Parathyroid adenoma (tissue), 2 donors: ENCODE data around the gene CCKAR.

Experiments used
- H2AFZ ChIP-seq: fragments of 300-600 bp; sonication (generic); one replicate; pipeline ENCODE4 v1.7.0; 2017; ENCODE audit warnings: antibody characterized with exemption, mild to moderate bottlenecking
- H3K27ac ChIP-seq: fragments of 300-600 bp; sonication (generic); one replicate; pipeline ENCODE4 v1.7.0; 2017
- H3K27me3 ChIP-seq: fragments of 300-600 bp; sonication (generic); one replicate; pipeline ENCODE4 v1.7.0; 2017; ENCODE audit warnings: low read length; ENCODE audit not compliant: control insufficient read depth, insufficient read depth
- H3K36me3 ChIP-seq: fragments of 300-600 bp; sonication (generic); one replicate; pipeline ENCODE4 v1.7.0; 2017; ENCODE audit warnings: low read length; ENCODE audit not compliant: control insufficient read depth, insufficient read depth
- H3K4me1 ChIP-seq: fragments of 300-600 bp; sonication (generic); one replicate; pipeline ENCODE4 v1.7.0; 2017; ENCODE audit warnings: control low read depth
- H3K4me2 ChIP-seq: fragments of 300-600 bp; sonication (generic); one replicate; pipeline ENCODE4 v1.7.0; 2017; ENCODE audit warnings: low read length
- H3K4me3 ChIP-seq: fragments of 300-600 bp; sonication (generic); one replicate; pipeline ENCODE4 v1.7.0; 2017; ENCODE audit warnings: low read depth, low read length
- H3K79me2 ChIP-seq: fragments of 300-600 bp; sonication (generic); one replicate; pipeline ENCODE4 v1.7.0; 2017; ENCODE audit warnings: control low read depth
- H3K9ac ChIP-seq: fragments of 300-600 bp; sonication (generic); one replicate; pipeline ENCODE4 v1.7.0; 2017; ENCODE audit warnings: mild to moderate bottlenecking
- H3K9me3 ChIP-seq: fragments of 300-600 bp; sonication (generic); one replicate; pipeline ENCODE4 v1.7.0; 2017; ENCODE audit warnings: low read length; ENCODE audit not compliant: control insufficient read depth
- CTCF ChIP-seq: fragments of 300-600 bp; sonication (generic); IDR thresholded peaks from one replicate; pipeline ENCODE4 v1.7.0; 2017; ENCODE audit warnings: antibody characterized with exemption, mild to moderate bottlenecking
- donor health status: primary hyperparathyroidism.

The CCKAR gene

DNA sequence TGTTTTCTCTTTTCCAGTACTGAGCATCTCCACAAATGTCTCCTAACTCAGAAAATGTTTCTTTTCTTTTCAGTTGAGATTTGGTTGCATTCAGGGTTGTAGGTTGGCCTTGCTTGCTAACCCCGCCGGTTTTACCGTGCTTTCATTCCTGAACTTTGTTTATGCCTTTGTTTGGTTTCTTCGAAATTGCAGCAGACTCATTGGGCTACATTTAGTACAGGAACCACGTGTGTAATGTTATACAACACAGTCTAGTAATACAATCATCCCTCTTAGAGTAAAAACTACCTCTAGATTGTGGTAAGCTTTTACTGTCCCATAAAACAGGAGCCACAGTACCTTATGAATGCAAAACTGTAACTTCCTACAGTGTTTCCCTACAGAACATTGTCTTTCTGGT is 57.9 kb downstream of the CCKAR start:
- no peaks in the 10 kb centered on the region for H3K27me3 ChIP-seq
- no peak overlapping the region for H3K9ac ChIP-seq
- TF ChIP-seq CTCF, result no peak
- H3K9me3 ChIP-seq, result no peaks in the 10 kb centered on the region
- H3K4me3 ChIP-seq, result no peak overlapping the region
- H3K36me3 ChIP-seq, result no peaks in the 10 kb centered on the region
- H3K4me2 ChIP-seq, result no peak overlapping the region
- H3K4me1 ChIP-seq, result peaks cover under 1% of the 10 kb centered on the region
- no peaks in the 10 kb centered on the region for H3K79me2 ChIP-seq
- no peak overlapping the region for H2AFZ ChIP-seq
- no peak overlapping the region for H3K27ac ChIP-seq

GRCh38 chr4:26431461-26432180 is 58.7 kb downstream of the CCKAR start:
- no peak for TF ChIP-seq CTCF
- Histone ChIP-seq H3K27ac (no peak overlapping the region), H3K36me3 (no peaks in the 10 kb centered on the region)

More at GRCh38 chr4:26431461-26432180, 58.7 kb downstream of the CCKAR start:
- Histone ChIP-seq H3K4me1 (peaks cover 2% of the 10 kb centered on the region), H3K9ac (no peak overlapping the region), H2AFZ (no peak overlapping the region), H3K4me3 (no peak overlapping the region), H3K4me2 (no peak overlapping the region), H3K79me2 (no peaks in the 10 kb centered on the region), H3K9me3 (no peaks in the 10 kb centered on the region), H3K27me3 (no peaks in the 10 kb centered on the region)
